Activated effector memory CD4-positive, alpha-beta T cell treated with anti-CD3 and anti-CD28 coated beads, Interleukin-2, amount 50 U/mL, for 16 hours (primary cell): ENCODE data around the gene CST1.
"Not testable (repeated sequence)": the region's sequence is repeated elsewhere in the genome, so short reads cannot be mapped to it uniquely, and the experiment has no call there.

Source experiments
- DNase-seq: peaks from one replicate; pipeline ENCODE4 v3.0.0-alpha.2; 2020

The CST1 gene

DNA sequence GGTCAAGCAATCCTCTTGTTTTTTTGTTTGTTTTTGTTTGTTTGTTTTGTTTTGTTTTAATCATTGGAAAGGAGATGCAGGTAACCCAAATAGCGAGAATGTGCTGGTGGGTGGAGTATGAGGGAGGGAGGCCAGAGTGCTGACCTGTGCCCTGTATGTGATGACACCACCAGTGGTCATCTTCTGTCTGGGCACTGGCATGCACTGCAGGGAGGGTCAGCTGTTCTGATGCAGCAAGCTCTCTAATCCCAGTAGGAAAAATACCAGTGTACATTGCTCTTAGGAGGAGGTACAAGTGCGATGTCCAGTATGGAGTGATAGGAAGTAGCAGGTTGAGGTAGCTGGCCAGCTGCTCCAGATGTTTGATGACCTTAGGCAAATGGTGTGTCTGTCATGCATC lies 2.9 kb upstream of the CST1 start:
- DNase-seq, result no peak

GRCh38 chr20:23753194-23753548 lies 2.4 kb upstream of the CST1 start:
- DNase-seq, result no peak

GRCh38 chr20:23752481-23753193 lies 1.9 kb upstream of the CST1 start:
- DNase-seq, result no peak

GRCh38 chr20:23752019-23752418 lies 1.3 kb upstream of the CST1 start:
- no peak for DNase-seq

- DNase-seq, result no peak
Observed at GRCh38 chr20:23749746-23750145, 989 bp downstream of the CST1 start.

DNA sequence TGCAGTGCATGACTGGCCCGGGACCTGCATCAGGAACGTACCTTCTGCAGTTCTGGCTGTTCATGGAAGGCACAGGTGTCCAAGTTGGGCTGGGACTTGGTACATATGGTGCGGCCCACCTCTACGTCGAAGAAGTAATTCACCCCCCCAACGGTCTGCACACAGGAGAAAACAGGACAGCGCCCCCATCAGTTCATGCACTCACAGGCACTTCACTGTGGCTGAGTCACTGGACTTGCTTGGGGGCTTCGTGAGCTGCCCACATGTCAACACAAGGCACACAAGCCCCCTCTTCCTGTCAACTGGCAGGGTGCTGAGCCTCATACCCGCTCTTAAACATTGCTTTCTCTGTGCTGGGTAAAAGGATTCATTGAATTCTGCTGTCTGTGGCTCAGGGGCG lies 1.8 kb downstream of the CST1 start:
- not testable (repeated sequence) for DNase-seq

- DNase-seq, result not testable (repeated sequence)
Observed at GRCh38 chr20:23747551-23747950, 3.2 kb downstream of the CST1 start.

- not testable (repeated sequence) for DNase-seq
Observed at GRCh38 chr20:23747092-23747491, 3.6 kb downstream of the CST1 start.

DNA sequence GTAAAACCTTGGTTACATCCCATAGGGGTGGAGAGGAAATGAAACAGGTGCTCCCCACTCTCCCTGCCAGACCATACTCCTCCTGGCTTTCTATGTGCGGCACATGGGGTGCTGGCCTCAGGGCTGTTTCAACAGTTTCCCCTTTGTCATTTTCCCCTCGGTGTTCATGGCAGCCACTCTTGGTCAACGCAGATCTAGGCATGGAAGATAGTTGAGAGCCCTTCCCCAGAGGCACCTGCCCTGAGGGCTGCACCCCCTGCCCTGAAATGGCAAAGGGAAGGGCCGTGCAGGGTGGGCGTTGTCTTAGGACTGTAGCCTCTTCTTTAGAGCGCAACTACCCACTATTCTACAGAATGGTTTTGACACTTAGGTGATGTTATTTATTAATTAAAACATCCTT lies 4.4 kb downstream of the CST1 start:
- no peak for DNase-seq

- no peak for DNase-seq
Observed at GRCh38 chr20:23745247-23745646, 5.5 kb downstream of the CST1 start.

DNA sequence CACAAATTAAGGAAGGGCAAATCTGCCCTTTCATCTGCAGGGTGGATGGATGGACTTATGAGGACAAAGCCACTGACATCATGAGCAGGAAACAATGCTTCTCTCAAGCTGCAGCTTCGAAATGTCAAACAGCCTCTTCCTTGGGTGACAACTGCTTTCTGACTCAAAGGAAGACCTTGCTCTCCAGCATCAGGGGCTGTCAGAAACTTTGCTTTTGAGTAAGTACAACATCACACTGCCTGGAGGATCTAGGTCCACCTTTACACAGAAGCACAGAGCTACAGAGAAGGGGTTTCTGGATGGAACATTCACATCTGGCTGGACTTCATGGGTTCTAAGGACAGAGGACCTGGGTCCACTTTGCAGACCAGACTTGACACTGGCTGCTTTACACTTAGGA lies 5.9 kb downstream of the CST1 start:
- no peak for DNase-seq

- not testable (repeated sequence) for DNase-seq
Observed at GRCh38 chr20:23735391-23735790, 15.3 kb downstream of the CST1 start.

GRCh38 chr20:23734949-23735348 lies 15.8 kb downstream of the CST1 start:
- not testable (repeated sequence) for DNase-seq

DNA sequence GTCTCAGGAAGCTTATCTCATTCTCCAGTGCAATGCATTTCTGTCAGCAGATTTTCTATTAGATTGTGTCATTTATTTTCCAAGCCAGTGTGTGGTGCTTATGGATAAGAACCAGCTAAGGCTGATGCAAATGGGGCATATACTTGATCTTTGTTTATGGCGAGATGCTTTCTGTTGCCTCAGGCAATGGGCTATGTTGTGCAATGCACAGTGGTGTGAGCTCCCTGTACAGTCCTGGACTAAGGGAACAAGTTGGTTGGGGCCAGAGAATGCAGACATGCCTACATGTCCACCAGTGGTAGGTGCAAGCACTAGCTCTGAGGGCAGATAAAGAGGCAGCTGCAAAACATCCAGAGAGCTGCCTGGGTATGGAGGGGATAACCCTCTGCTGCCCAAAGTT lies 16.3 kb downstream of the CST1 start:
- not testable (repeated sequence) for DNase-seq

DNA sequence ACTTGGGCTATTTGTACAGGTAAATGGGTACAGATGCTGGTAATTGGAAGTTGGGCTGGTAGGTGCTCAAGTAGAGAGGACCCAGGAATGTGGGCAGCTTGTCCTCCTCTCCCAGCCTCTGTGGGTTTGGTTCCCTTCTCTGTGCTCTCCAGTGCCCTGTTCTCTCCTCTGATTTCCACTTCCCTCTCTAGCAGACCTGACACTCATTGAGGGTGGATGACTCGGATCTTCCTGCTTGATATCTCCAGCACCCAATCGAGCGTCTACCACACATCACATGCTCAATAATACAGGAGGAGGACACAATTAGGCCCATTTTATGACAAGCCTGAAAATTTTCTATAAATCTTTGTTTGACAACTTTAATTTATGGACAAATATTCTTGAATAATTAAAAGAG lies 23.7 kb downstream of the CST1 start:
- DNase-seq, result no peak

- DNase-seq, result no peak
Observed at GRCh38 chr20:23725102-23725501, 25.6 kb downstream of the CST1 start.

DNA sequence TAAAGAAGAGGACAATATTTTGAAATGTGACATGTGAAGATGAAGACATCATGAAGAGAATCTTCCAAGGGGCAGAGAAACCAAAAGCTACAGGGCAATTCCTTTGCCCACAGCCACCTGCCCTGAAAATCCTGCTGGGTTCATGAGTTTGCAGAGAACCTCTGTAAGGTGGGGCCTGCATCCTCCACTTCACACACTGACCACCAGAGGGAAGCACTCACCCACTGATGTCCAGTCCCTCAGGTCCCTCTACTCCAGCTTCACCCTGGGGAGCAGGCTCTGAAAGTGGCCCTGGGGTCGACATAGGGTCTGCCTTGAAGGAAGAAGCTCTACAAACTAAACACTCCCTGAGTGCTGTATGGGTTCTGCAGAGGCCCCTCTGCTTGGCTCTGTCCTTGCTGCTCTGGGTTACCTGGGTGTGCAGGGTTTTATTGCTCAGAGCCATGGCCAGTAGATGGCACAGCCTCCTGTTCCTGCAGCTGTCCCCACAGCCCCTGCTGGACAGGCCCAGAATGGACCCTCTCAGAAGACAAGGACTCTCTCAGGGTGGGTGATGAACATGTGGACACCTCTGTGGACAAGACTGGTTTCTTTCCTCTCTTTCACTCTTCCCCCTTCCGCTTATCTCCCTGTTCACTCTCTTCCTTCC lies 27.0 kb downstream of the CST1 start:
- not testable (repeated sequence) for DNase-seq

- DNase-seq, result not testable (repeated sequence)
Observed at GRCh38 chr20:23722851-23723250, 27.9 kb downstream of the CST1 start.

DNA sequence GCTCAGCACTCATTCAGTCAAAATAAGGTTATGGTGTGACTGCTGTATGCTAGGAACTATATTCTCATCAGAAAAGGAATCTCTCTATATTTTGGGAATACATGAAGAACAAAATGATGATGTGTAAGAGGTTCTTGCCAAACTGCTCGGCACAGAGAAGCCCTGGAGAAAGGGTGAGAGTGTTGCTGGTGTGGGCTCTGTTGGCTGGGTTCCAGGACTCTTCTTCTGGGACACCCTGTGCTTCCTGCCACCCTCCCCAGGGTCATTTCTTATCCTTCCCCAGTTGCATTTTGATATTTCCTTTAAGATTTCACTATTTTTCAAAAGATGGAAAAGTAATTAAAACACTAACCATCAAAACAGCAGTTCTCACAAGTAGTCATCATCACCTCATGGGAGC lies 28.8 kb downstream of the CST1 start:
- DNase-seq, result no peak

DNA sequence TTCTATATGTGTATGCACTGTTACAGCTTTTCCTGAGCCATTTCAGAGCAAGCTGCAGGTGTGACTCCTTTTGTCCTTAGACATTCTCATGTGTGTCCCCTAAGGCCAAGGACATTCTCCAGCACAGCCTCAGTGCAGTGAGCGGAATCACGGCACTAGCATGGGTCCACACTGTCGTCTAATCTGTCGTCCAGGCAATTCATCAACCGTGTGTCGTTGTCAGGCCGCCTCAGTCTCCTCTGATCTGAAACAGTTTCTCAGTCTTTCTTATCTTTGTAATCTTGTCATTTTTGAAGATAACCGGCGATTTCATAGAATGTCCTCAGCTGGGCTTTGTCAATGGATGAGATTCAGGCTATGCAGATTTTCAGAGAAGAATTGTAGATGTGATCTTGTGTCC lies 31.4 kb downstream of the CST1 start:
- not testable (repeated sequence) for DNase-seq

DNA sequence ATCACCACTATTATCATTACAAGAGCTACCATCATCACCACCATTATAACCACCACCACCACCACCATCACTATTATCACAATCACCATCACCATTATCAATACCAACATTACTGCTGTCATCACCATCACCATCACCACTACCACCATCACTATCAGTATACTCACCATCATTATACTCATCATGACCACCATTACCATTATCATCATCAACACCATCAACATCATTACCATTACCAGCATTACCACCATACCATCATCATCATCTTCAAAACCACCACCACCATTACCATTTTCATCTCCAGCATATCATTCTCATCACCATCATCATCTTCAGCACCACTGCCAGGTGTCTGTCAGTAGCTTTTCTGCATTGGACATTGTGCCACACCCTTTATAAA lies 39.0 kb downstream of the CST1 start:
- not testable (repeated sequence) for DNase-seq

DNA sequence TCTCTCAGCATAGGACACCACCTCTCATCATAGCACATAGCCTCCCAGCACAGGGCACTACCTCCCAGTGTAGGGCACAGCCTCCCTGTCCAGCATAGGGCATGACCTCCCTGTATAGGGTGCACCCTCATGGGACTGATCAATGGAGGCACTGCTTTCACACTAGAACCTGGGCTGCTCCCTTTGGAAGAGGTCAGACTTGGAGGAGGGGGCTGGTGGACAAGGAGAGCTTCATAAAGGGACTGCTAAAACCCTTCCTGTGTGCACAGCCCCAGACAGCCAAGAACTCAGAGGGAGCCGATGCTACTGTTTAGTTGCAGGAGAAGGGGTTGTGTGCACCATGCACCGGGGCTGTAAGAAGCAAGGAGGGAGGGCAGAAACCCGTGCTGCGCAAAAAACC lies 40.0 kb downstream of the CST1 start:
- DNase-seq, result no peak

GRCh38 chr20:23705895-23706294 lies 44.8 kb downstream of the CST1 start:
- DNase-seq, result no peak

DNA sequence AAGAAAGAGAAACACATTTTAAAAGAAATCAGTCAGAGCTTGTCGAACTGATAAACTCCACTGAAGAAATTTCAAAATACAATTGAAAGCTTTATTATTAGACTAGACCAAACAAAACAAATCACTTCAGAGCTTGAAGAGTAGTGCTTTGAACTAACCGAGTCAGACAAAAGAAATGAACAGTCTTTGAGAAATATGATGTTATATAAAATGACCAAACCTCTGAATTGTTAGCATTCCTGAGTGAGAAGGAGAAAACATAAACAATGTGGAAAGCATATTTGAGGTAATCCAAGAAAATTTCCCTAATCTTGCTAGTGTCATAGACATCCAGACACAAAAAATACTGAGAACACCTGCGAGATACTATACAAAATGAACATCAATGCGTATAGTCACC lies 48.7 kb downstream of the CST1 start:
- no peak for DNase-seq

DNA sequence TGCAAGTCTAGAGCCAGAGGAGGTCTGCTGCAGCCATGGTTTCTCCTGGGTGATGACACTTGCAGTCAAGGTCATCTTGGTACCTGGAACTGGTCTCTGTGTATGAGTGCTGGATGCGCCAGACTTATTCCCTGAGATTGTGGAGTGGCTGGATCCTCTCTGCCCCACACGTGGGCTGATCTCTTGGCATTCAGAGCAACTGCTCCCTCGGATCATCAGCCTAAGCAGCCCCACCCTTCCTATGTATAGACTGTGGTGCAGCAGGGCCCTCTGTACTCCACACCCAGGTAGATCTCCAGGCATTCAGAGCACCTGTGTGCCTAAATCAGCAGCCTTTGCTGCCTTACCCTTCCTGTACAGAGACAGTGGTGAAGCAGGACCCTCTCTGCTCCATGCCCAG lies 49.8 kb downstream of the CST1 start:
- DNase-seq, result no peak
